ENCODE measurements around the gene ATRNL1. TPM values are rescaled to one million over a fixed set of nuclear protein-coding genes. Genes with fewer than 3 reads are reported as not detected.

ATRNL1 gene
- polyA plus RNA-seq, 3 donors, result not detected

DNA sequence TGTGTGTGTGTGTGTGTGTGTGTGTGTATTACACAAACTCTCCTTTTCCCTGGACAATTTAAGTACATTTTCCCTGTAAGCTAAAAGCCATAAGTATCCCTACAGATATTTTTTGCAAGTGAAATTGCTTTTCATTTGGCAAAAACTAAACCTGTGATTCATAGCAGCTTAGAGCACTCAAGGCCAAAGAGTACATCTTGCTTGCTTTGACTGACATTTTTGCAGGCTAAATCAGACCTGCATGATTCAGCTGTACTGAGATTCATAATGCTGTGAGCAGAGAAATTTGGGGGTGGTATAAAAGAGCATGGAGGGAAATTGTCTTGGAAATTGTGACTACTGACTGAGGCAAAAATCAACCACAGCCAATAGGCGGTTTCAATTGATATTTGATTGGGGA, 679.4 kb downstream of the ATRNL1 start:
- Mint-ChIP-seq H3K36me3 (no peaks in the 10 kb centered on the region), H3K9me3 (no peaks in the 10 kb centered on the region), H3K4me3 (no peak overlapping the region), H3K27ac (no peak overlapping the region), H3K4me1 (no peaks in the 10 kb centered on the region), H3K27me3 (ENCODE audit: low read depth in 3 of 3) (peaks cover 0 to 1% (median 0%) of the 10 kb centered on the region in 3 donors)
- no peak overlapping the region for H2AFZ ChIP-seq (ENCODE audit: insufficient read depth, low read depth, low read length, poor library complexity, severe bottlenecking)
- no peak for DNase-seq
- no peaks in the 10 kb centered on the region for H3K9me3 ChIP-seq (replicated peaks in 1 of 2; ENCODE audit: control insufficient read depth in 1 of 2, insufficient read depth in 1 of 2, low read length in 2 of 2)
- H4K20me1 ChIP-seq (ENCODE audit: insufficient read depth, low read length), result no peaks in the 10 kb centered on the region
- H3K27ac ChIP-seq (ENCODE audit: low read depth in 1 of 2, low read length in 2 of 2), result no peak overlapping the region
- no peaks in the 10 kb centered on the region for H3K79me2 ChIP-seq (ENCODE audit: insufficient read depth, low read length)
- H3K4me1 ChIP-seq (ENCODE audit: control insufficient read depth in 1 of 2, insufficient read depth in 2 of 2, low read length in 2 of 2), result no peaks in the 10 kb centered on the region
- H3K4me3 ChIP-seq (replicated peaks in 1 of 3; ENCODE audit: low read depth in 2 of 3, low read length in 3 of 3), result no peak overlapping the region
- H3K9ac ChIP-seq (ENCODE audit: insufficient read depth, low read length, poor library complexity, severe bottlenecking), result no peak overlapping the region
- intact Hi-C loops (cut with micrococcal nuclease), result no loop called here
- TF ChIP-seq, protein P1, sequence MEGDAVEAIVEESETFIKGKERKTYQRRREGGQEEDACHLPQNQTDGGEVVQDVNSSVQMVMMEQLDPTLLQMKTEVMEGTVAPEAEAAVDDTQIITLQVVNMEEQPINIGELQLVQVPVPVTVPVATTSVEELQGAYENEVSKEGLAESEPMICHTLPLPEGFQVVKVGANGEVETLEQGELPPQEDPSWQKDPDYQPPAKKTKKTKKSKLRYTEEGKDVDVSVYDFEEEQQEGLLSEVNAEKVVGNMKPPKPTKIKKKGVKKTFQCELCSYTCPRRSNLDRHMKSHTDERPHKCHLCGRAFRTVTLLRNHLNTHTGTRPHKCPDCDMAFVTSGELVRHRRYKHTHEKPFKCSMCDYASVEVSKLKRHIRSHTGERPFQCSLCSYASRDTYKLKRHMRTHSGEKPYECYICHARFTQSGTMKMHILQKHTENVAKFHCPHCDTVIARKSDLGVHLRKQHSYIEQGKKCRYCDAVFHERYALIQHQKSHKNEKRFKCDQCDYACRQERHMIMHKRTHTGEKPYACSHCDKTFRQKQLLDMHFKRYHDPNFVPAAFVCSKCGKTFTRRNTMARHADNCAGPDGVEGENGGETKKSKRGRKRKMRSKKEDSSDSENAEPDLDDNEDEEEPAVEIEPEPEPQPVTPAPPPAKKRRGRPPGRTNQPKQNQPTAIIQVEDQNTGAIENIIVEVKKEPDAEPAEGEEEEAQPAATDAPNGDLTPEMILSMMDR (IDR thresholded peaks at IDR 0.05), result no peak
- no peaks in the 10 kb centered on the region for H3K27me3 ChIP-seq (ENCODE audit: control insufficient read depth in 2 of 2, insufficient read depth in 2 of 2, low read length in 2 of 2)
- H3K36me3 ChIP-seq (replicated peaks in 1 of 2; ENCODE audit: control insufficient read depth in 1 of 2, insufficient read depth in 2 of 2, low read length in 2 of 2), result no peaks in the 10 kb centered on the region
- no peak overlapping the region for H3K4me2 ChIP-seq (replicated peaks; ENCODE audit: extremely low read depth, low read length, poor library complexity, severe bottlenecking)
- WGBS (ENCODE audit: insufficient coverage), result no CpG with 5 or more reads among the region's 1 CpG

DNA sequence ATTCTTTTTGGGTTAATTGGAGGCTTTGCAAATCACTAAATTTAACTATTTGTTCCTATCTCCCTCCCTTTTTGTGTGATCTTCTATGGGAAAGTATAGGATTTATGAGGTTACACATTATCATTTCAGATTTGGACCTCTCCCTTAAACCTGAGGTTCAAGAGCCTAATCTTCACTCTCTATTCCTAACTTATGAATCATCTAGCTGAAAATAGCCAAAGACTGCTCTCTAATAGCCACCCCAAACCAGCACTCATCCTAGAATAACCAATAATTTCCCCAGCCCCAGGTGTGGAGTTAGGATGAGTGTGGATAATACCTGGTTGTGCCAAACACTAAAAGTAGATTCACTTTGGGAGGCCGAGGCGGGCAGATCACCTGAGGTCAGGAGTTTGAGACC, 680.7 kb downstream of the ATRNL1 start:
- no peak overlapping the region for H3K4me3 Mint-ChIP-seq
- H3K27me3 Mint-ChIP-seq (ENCODE audit: low read depth in 3 of 3), result peaks cover 0 to 1% (median 0%) of the 10 kb centered on the region in 3 donors
- H3K4me1 Mint-ChIP-seq, result no peaks in the 10 kb centered on the region

More for the DNA sequence above, 680.7 kb downstream of the ATRNL1 start:
- Histone ChIP-seq H3K36me3 (replicated peaks in 1 of 2; ENCODE audit: control insufficient read depth in 1 of 2, insufficient read depth in 2 of 2, low read length in 2 of 2) (no peaks in the 10 kb centered on the region), H3K9ac (ENCODE audit: insufficient read depth, low read length, poor library complexity, severe bottlenecking) (no peak overlapping the region), H3K9me3 (replicated peaks in 1 of 2; ENCODE audit: control insufficient read depth in 1 of 2, insufficient read depth in 1 of 2, low read length in 2 of 2) (no peaks in the 10 kb centered on the region), H3K4me2 (replicated peaks; ENCODE audit: extremely low read depth, low read length, poor library complexity, severe bottlenecking) (no peak overlapping the region), H2AFZ (ENCODE audit: insufficient read depth, low read depth, low read length, poor library complexity, severe bottlenecking) (no peak overlapping the region), H3K79me2 (ENCODE audit: insufficient read depth, low read length) (no peaks in the 10 kb centered on the region), H3K4me1 (ENCODE audit: control insufficient read depth in 1 of 2, insufficient read depth in 2 of 2, low read length in 2 of 2) (no peaks in the 10 kb centered on the region), H3K27ac (ENCODE audit: low read depth in 1 of 2, low read length in 2 of 2) (no peak overlapping the region), H3K27me3 (ENCODE audit: control insufficient read depth in 2 of 2, insufficient read depth in 2 of 2, low read length in 2 of 2) (no peaks in the 10 kb centered on the region), H4K20me1 (ENCODE audit: insufficient read depth, low read length) (no peaks in the 10 kb centered on the region), H3K4me3 (replicated peaks in 1 of 3; ENCODE audit: low read depth in 2 of 3, low read length in 3 of 3) (no peak overlapping the region)
- no peaks in the 10 kb centered on the region for H3K36me3 Mint-ChIP-seq
- no CpG with 5 or more reads among the region's 2 CpGs for WGBS (ENCODE audit: insufficient coverage)
- H3K27ac Mint-ChIP-seq, result no peak overlapping the region
- no peak for DNase-seq
- TF ChIP-seq, protein P1 (IDR thresholded peaks at IDR 0.05), result no peak
- intact Hi-C loops (cut with micrococcal nuclease), result no loop called here
- no peaks in the 10 kb centered on the region for H3K9me3 Mint-ChIP-seq

Data from CD14-positive monocyte (primary cell).